Ectodermal cell (in vitro differentiated cells): ENCODE data around the gene TYROBP.
A peak's percentile ranks its signal among the peaks of the same experiment; 100 is the strongest.
"Not testable (repeated sequence)": the region's sequence is repeated elsewhere in the genome, so short reads cannot be mapped to it uniquely, and the experiment has no call there.

Experiments used
- H3K27ac ChIP-seq: 2 replicates; pipeline ENCODE4 v1.7.0; 2013; ENCODE audit warnings: mild to moderate bottlenecking, low read depth, low read length; ENCODE audit not compliant: insufficient read depth, poor library complexity, severe bottlenecking
- H3K27me3 ChIP-seq: 2 replicates; pipeline ENCODE4 v1.7.0; 2013; ENCODE audit warnings: mild to moderate bottlenecking, low read length; ENCODE audit not compliant: insufficient read depth, control insufficient read depth, poor library complexity, severe bottlenecking
- H3K36me3 ChIP-seq: one replicate; pipeline ENCODE4 v1.7.0; 2013; ENCODE audit warnings: low read length; ENCODE audit not compliant: control insufficient read depth, insufficient read depth
- H3K4me1 ChIP-seq: one replicate; pipeline ENCODE4 v1.7.0; 2013; ENCODE audit warnings: low read length; ENCODE audit not compliant: control insufficient read depth, insufficient read depth
- H3K4me3 ChIP-seq: 2 replicates; pipeline ENCODE4 v1.7.0; 2013; ENCODE audit warnings: low read depth, low read length, control low read depth; ENCODE audit not compliant: insufficient read depth
- H3K9me3 ChIP-seq: 2 replicates; pipeline ENCODE4 v1.7.0; 2013; ENCODE audit warnings: mild to moderate bottlenecking, low read length, moderate library complexity; ENCODE audit not compliant: control insufficient read depth
- WGBS, 2 experiments: methylation state at CpG; one replicate each; pipeline ENCODE4 v1.1.7; 2013; ENCODE audit warnings: missing lambda C conversion rate in 2 of 2; 5-methylcytosine and 5-hydroxymethylcytosine counted together

TYROBP gene

GRCh38 chr19:35910355-35910754 lies 2.3 kb upstream of the TYROBP start:
- not testable (repeated sequence) for H3K4me1 ChIP-seq, H3K4me3 ChIP-seq, H3K36me3 ChIP-seq, H3K27ac ChIP-seq, H3K27me3 ChIP-seq, H3K9me3 ChIP-seq
- WGBS, 2 experiments: 93 to 95% methylated on average over 12 to 13 of the region's 14 CpGs

GRCh38 chr19:35909684-35910035 lies 1.6 kb upstream of the TYROBP start:
- 83 to 87% methylated on average over 6 of the region's 6 CpGs for WGBS, 2 experiments
- no peaks in the 10 kb centered on the region for H3K36me3 ChIP-seq
- H3K9me3 ChIP-seq: no peaks in the 10 kb centered on the region
- H3K4me1 ChIP-seq: no peaks in the 10 kb centered on the region
- no peak overlapping the region for H3K27ac ChIP-seq
- no peaks in the 10 kb centered on the region for H3K27me3 ChIP-seq
- no peak overlapping the region for H3K4me3 ChIP-seq

- 82 to 83% methylated on average over 9 to 10 of the region's 10 CpGs for WGBS, 2 experiments
- Histone ChIP-seq H3K4me3 (no peak overlapping the region), H3K27ac (no peak overlapping the region), H3K9me3 (no peaks in the 10 kb centered on the region), H3K36me3 (no peaks in the 10 kb centered on the region), H3K27me3 (no peaks in the 10 kb centered on the region), H3K4me1 (no peaks in the 10 kb centered on the region)
Measured at GRCh38 chr19:35908973-35909683, 1.0 kb upstream of the TYROBP start.

- peaks cover 6% of the 10 kb centered on the region for H3K27me3 ChIP-seq
- H3K27ac ChIP-seq: no peak overlapping the region
- no peak overlapping the region for H3K4me3 ChIP-seq
- H3K36me3 ChIP-seq: no peaks in the 10 kb centered on the region
- no peaks in the 10 kb centered on the region for H3K9me3 ChIP-seq
- 53 to 65% methylated on average over 12 of the region's 12 CpGs for WGBS, 2 experiments
- no peaks in the 10 kb centered on the region for H3K4me1 ChIP-seq
Measured at GRCh38 chr19:35907377-35907745, 734 bp downstream of the TYROBP start.

GRCh38 chr19:35905178-35905727 lies 2.8 kb downstream of the TYROBP start:
- Histone ChIP-seq H3K27me3 (peaks cover 21% of the 10 kb centered on the region), H3K4me3 (no peak overlapping the region), H3K9me3 (no peaks in the 10 kb centered on the region), H3K36me3 (no peaks in the 10 kb centered on the region), H3K27ac (no peak overlapping the region), H3K4me1 (no peaks in the 10 kb centered on the region)
- WGBS, 2 experiments: 79 to 80% methylated on average over 6 of the region's 6 CpGs

- Histone ChIP-seq H3K4me3 (no peak overlapping the region), H3K27me3 (peaks cover 21% of the 10 kb centered on the region), H3K36me3 (no peaks in the 10 kb centered on the region), H3K27ac (no peak overlapping the region), H3K9me3 (no peaks in the 10 kb centered on the region), H3K4me1 (no peaks in the 10 kb centered on the region)
- WGBS, 2 experiments: 91% methylated on average over 10 of the region's 10 CpGs
Measured at GRCh38 chr19:35904311-35905068, 3.6 kb downstream of the TYROBP start.

- Histone ChIP-seq H3K27ac (no peak overlapping the region), H3K4me1 (peaks cover 3% of the 10 kb centered on the region), H3K9me3 (no peaks in the 10 kb centered on the region), H3K27me3 (peaks cover 25% of the 10 kb centered on the region), H3K4me3 (peak overlapping the region; percentile 29), H3K36me3 (no peaks in the 10 kb centered on the region)
- 2 to 3% methylated on average over 24 of the region's 24 CpGs for WGBS, 2 experiments
Measured at GRCh38 chr19:35903550-35904179, 4.4 kb downstream of the TYROBP start.

- Histone ChIP-seq H3K4me3 (peak overlapping the region; percentile 29), H3K4me1 (peaks cover 4% of the 10 kb centered on the region), H3K36me3 (no peaks in the 10 kb centered on the region), H3K9me3 (no peaks in the 10 kb centered on the region), H3K27ac (no peak overlapping the region), H3K27me3 (peaks cover 29% of the 10 kb centered on the region)
- 83 to 85% methylated on average over 10 of the region's 10 CpGs for WGBS, 2 experiments
Measured at GRCh38 chr19:35902870-35903475, 5.1 kb downstream of the TYROBP start.

GRCh38 chr19:35901854-35902661 lies 6.0 kb downstream of the TYROBP start, which contains the start of gene HCST:
TSS of gene HCST (plus strand) at chr19:35902529. CDS start at chr19:35902594, 65 bp downstream.
- 61 to 62% methylated on average over 6 of the region's 6 CpGs for WGBS, 2 experiments
- Histone ChIP-seq H3K36me3 (peaks cover 4% of the 10 kb centered on the region), H3K4me3 (peak within 1 kb of the TSS; percentile 29), H3K27ac (no peak within 1 kb of the TSS), H3K27me3 (peaks cover 29% of the 10 kb centered on the region), H3K4me1 (peaks cover 4% of the 10 kb centered on the region), H3K9me3 (no peaks in the 10 kb centered on the region)
